Chondrocyte (in vitro differentiated cells): ENCODE results near the gene ST7. TPM values are rescaled to one million over a fixed set of nuclear protein-coding genes. Genes with fewer than 3 reads are reported as not detected.
"Not testable (repeated sequence)": the region's sequence is repeated elsewhere in the genome, so short reads cannot be mapped to it uniquely, and the experiment has no call there.

Experiments used
- DNase-seq: peaks from one replicate; pipeline ENCODE4 v3.0.0; 2021; ENCODE audit warnings: mixed read lengths, low spot score
- H3K27ac Mint-ChIP-seq: one replicate; pipeline ENCODE4 v1.8.0; 2021; ENCODE audit warnings: mild to moderate bottlenecking, moderate library complexity, mixed read lengths; ENCODE audit not compliant: unreplicated experiment
- H3K27me3 Mint-ChIP-seq: 2 replicates; pipeline ENCODE4 v1.8.0; 2021; ENCODE audit warnings: low read depth, mixed read lengths
- H3K36me3 Mint-ChIP-seq: 2 replicates; pipeline ENCODE4 v1.8.0; 2021; ENCODE audit warnings: low read depth, mixed read lengths
- H3K4me1 Mint-ChIP-seq: 2 replicates; pipeline ENCODE4 v1.8.0; 2021; ENCODE audit warnings: low read depth, mild to moderate bottlenecking, mixed read lengths
- H3K4me3 Mint-ChIP-seq: one replicate; pipeline ENCODE4 v1.8.0; 2021; ENCODE audit warnings: mild to moderate bottlenecking, moderate library complexity, mixed read lengths; ENCODE audit not compliant: unreplicated experiment
- H3K9me3 Mint-ChIP-seq: 2 replicates; pipeline ENCODE4 v1.8.0; 2021; ENCODE audit warnings: low read depth, mixed read lengths
- CTCF ChIP-seq: fragments of 200-600 bp; sonication (generic); IDR thresholded peaks from 2 replicates; pipeline ENCODE4 v1.5.0; 2021; ENCODE audit warnings: antibody characterized with exemption, mild to moderate bottlenecking, moderate library complexity
- total RNA-seq: library from RNA; stranded (reverse); gene quantifications from 3 replicates; pipeline ENCODE4 v1.2.1, GENCODE V29; 2021

The ST7 gene
- total RNA-seq, 1 donor from 2014 or later, result 69.7 TPM

- no peak for TF ChIP-seq CTCF
- no peaks in the 10 kb centered on the region for H3K27me3 Mint-ChIP-seq
- peaks cover 35% of the 10 kb centered on the region for H3K4me1 Mint-ChIP-seq
- no peak for DNase-seq
- no peaks in the 10 kb centered on the region for H3K9me3 Mint-ChIP-seq
- no peaks in the 10 kb centered on the region for H3K36me3 Mint-ChIP-seq
- H3K27ac Mint-ChIP-seq, result peak overlapping the region; percentile 45
- no peak overlapping the region for H3K4me3 Mint-ChIP-seq
Observed at GRCh38 chr7:116955801-116956476, 2.6 kb downstream of the ST7 start.

GRCh38 chr7:116956477-116956804, 3.1 kb downstream of the ST7 start:
- Mint-ChIP-seq H3K36me3 (no peaks in the 10 kb centered on the region), H3K9me3 (no peaks in the 10 kb centered on the region), H3K27ac (no peak overlapping the region), H3K4me3 (no peak overlapping the region), H3K4me1 (peaks cover 35% of the 10 kb centered on the region), H3K27me3 (no peaks in the 10 kb centered on the region)
- DNase-seq, result no peak
- TF ChIP-seq CTCF, result no peak

- H3K27ac Mint-ChIP-seq, result no peak overlapping the region
- no peaks in the 10 kb centered on the region for H3K36me3 Mint-ChIP-seq
- H3K9me3 Mint-ChIP-seq, result no peaks in the 10 kb centered on the region
Observed at GRCh38 chr7:116957874-116958273, 4.6 kb downstream of the ST7 start.

GRCh38 chr7:116961966-116962673, 8.8 kb downstream of the ST7 start:
- not testable (repeated sequence) for H3K4me3 Mint-ChIP-seq, H3K27me3 Mint-ChIP-seq, DNase-seq, H3K36me3 Mint-ChIP-seq, H3K27ac Mint-ChIP-seq, H3K9me3 Mint-ChIP-seq, H3K4me1 Mint-ChIP-seq

More at GRCh38 chr7:116957874-116958273, 4.6 kb downstream of the ST7 start:
- no peak for TF ChIP-seq CTCF
- no peaks in the 10 kb centered on the region for H3K27me3 Mint-ChIP-seq
- peaks cover 27% of the 10 kb centered on the region for H3K4me1 Mint-ChIP-seq
- no peak for DNase-seq
- no peak overlapping the region for H3K4me3 Mint-ChIP-seq

GRCh38 chr7:116963234-116963633, 9.9 kb downstream of the ST7 start:
- Mint-ChIP-seq H3K36me3 (no peaks in the 10 kb centered on the region), H3K9me3 (no peaks in the 10 kb centered on the region), H3K4me1 (no peaks in the 10 kb centered on the region), H3K4me3 (no peak overlapping the region), H3K27me3 (no peaks in the 10 kb centered on the region), H3K27ac (no peak overlapping the region)
- no peak for DNase-seq
- TF ChIP-seq CTCF, result no peak

- Mint-ChIP-seq H3K9me3 (no peaks in the 10 kb centered on the region), H3K4me3 (no peak overlapping the region), H3K27ac (no peak overlapping the region), H3K4me1 (peaks cover 10% of the 10 kb centered on the region), H3K36me3 (no peaks in the 10 kb centered on the region), H3K27me3 (no peaks in the 10 kb centered on the region)
- DNase-seq, result no peak
- no peak for TF ChIP-seq CTCF
Observed at GRCh38 chr7:116966601-116967000, 13.3 kb downstream of the ST7 start.
